Regular cardiac myocyte (primary cell): Measurements from ENCODE around the gene WEE1. TPM values are rescaled to one million over a fixed set of nuclear protein-coding genes. Genes with fewer than 3 reads are reported as not detected.

Experiments used
- total RNA-seq: library from RNA; depleted of rRNA; stranded (reverse); fragments of >200 nt; gene quantifications from 2 replicates; pipeline ENCODE4 v1.2.3, GENCODE V29; 2014

The WEE1 gene
- 34.1 and 63.7 TPM in 2 replicates for total RNA-seq

GRCh38 chr11:9573052-9573774 lies at the start of gene WEE1:
WEE1 (plus strand) TSS chr11:9573670; CDS start chr11:9573934, 264 bp downstream.

Other genes starting within 250 kb of the WEE1 start
- 107 and 119 TPM in 2 replicates for gene IPO7, start 189.0 kb upstream of the WEE1 start, total RNA-seq
- gene ZNF143, start 112.7 kb upstream of the WEE1 start, total RNA-seq: 36.4 and 38.5 TPM in 2 replicates
- 46.8 and 55.6 TPM in 2 replicates for gene SWAP70, start 90.4 kb downstream of the WEE1 start, total RNA-seq